ENCODE data around the gene CRK. TPM values are rescaled to one million over a fixed set of nuclear protein-coding genes. Genes with fewer than 3 reads are reported as not detected.

Gene CRK
- total and polyA plus RNA-seq, 2 of the 4 experiments (the other 2 are of a cell fraction), result 57.6 to 100 TPM

DNA sequence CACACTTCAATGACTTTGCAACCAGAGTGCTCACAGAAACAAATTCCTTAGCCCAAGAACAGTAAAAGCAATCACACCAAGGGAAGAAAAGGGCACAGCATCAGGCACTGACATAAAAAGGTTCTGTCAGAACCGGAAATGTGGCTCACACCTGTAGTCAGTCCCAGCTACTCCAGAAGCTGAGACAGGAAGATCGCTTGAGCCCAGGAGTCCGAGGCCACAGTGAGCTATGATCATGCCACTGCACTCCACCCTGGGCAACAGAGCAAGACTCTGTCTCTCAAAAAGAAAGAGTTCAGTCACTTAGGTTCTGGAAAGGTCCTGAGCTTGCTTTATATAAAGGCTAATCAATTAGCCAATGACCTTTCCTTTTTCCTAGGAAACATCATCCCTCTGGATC, 78.7 kb downstream of the CRK start:
- POLR2A ChIA-PET (ENCODE audit: unreplicated experiment), result interaction anchor here (0.6 kb wide), 1 partner anchor 32 kb away, joined by 3 read pairs; no protein-coding TSS in a partner anchor
- BruUV-seq (replicated peaks), result no TSS peak

More for the DNA sequence above, 78.7 kb downstream of the CRK start:
- 0 out of 2 replicates have a peak overlapping the region, but pooled peaks have one; percentile 18 for H2AK5ac ChIP-seq (ENCODE audit: low read depth, low read length)
- 0 out of 2 replicates have a peak overlapping the region, but pooled peaks have one; percentile 24 for H3K23ac ChIP-seq (ENCODE audit: low read depth, low read length)
- no peak overlapping the region for H2BK5ac ChIP-seq (ENCODE audit: low read depth, low read length, poor library complexity, severe bottlenecking)
- CTCF ChIA-PET, result interaction anchor here (2.2 kb wide), 1 partner anchor 12 kb away, joined by 10 read pairs; no protein-coding TSS in a partner anchor
- peaks cover 37% of the 10 kb centered on the region for H3K9me1 ChIP-seq (ENCODE audit: insufficient read depth, low read length)
- no peak overlapping the region for H3K14ac ChIP-seq (replicated peaks; ENCODE audit: low read depth, low read length)
- TF ChIP-seq POLR2A (IDR thresholded peaks at IDR 0.05; ENCODE audit: low read depth, low read length) (no peak), RFX5 (IDR thresholded peaks at IDR 0.05; ENCODE audit: low read depth, low read length) (no peak), FOS (IDR thresholded peaks at IDR 0.05; ENCODE audit: low read depth, low read length) (no peak), NFE2L2 (IDR thresholded peaks at IDR 0.05; ENCODE audit: low read depth, low read length) (no peak)
- TF ChIP-seq, protein P1, sequence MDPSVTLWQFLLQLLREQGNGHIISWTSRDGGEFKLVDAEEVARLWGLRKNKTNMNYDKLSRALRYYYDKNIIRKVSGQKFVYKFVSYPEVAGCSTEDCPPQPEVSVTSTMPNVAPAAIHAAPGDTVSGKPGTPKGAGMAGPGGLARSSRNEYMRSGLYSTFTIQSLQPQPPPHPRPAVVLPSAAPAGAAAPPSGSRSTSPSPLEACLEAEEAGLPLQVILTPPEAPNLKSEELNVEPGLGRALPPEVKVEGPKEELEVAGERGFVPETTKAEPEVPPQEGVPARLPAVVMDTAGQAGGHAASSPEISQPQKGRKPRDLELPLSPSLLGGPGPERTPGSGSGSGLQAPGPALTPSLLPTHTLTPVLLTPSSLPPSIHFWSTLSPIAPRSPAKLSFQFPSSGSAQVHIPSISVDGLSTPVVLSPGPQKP (IDR thresholded peaks at IDR 0.05; ENCODE audit: borderline replicate concordance, low read depth, low read length), result no peak
- no peak overlapping the region for H2AFZ ChIP-seq (replicated peaks; ENCODE audit: low read length, poor library complexity)
- H3K27ac ChIP-seq (ENCODE audit: insufficient read depth, low read length), result peak overlapping the region; percentile 48; the same call in 1 of the 2 replicates
- H3K27me3 ChIP-seq (ENCODE audit: control insufficient read depth, insufficient read depth, low read length), result no peaks in the 10 kb centered on the region
- DNase-seq (no peak), ATAC-seq (ENCODE audit: low read depth) (no peak)
- no peak overlapping the region for H4K91ac ChIP-seq (ENCODE audit: insufficient read depth, low read depth, low read length)
- peaks cover 32% of the 10 kb centered on the region for H3K4me1 ChIP-seq (ENCODE audit: control insufficient read depth, insufficient read depth, low read length)
- no peak overlapping the region for H4K8ac ChIP-seq (ENCODE audit: low read depth in 2 of 2, low read length in 2 of 2)
- H3K36me3 ChIP-seq (ENCODE audit: control insufficient read depth, insufficient read depth, low read length), result peaks cover 13% of the 10 kb centered on the region
- H3K9me3 ChIP-seq (ENCODE audit: control insufficient read depth, insufficient read depth, low read length), result no peaks in the 10 kb centered on the region
- H3K18ac ChIP-seq (ENCODE audit: low read depth, low read length), result no peak overlapping the region
- no peak overlapping the region for H3K9ac ChIP-seq (ENCODE audit: low read depth, low read length)
- intact Hi-C loops (cut with micrococcal nuclease) (no loop called here), in situ Hi-C loops (cut with MboI; ENCODE audit: low sequenced_read_pairs) (no loop called here), dilution Hi-C loops (cut with HindIII; ENCODE audit: low sequenced_read_pairs, unreplicated experiment) (no loop called here)
- no peak overlapping the region for H4K5ac ChIP-seq (ENCODE audit: low read depth, low read length)
- H3K4me2 ChIP-seq (ENCODE audit: low read depth, low read length), result peak overlapping the region; percentile 26; the same call in 1 of the 2 replicates
- H3K4ac ChIP-seq (ENCODE audit: low read depth, low read length), result no peak overlapping the region
- no peak overlapping the region for H3K56ac ChIP-seq (ENCODE audit: extremely low read depth, insufficient read depth, low read length)
- peaks cover 0 to 64% of the 10 kb centered on the region in 2 experiments; a peak in 2 of 4 replicates for H3K79me1 ChIP-seq (ENCODE audit: low read depth in 1 of 2, low read length in 2 of 2)
- no peak overlapping the region for H3K4me3 ChIP-seq (ENCODE audit: insufficient read depth, low read depth, low read length)
- 90% methylated on average over 3 of the region's 3 CpGs; no CpG with 5 or more reads in 1 of the 2 experiments for WGBS, 2 experiments (ENCODE audit: extremely low coverage in 2 of 2, insufficient read length in 1 of 2)
- no peak overlapping the region for H2BK20ac ChIP-seq (ENCODE audit: low read depth, low read length)
- no peak overlapping the region for H2AK9ac ChIP-seq (replicated peaks; ENCODE audit: low read depth, low read length, poor library complexity)
- H4K20me1 ChIP-seq (ENCODE audit: insufficient read depth, low read length), result peaks cover 100% of the 10 kb centered on the region
- no peak overlapping the region for H2BK15ac ChIP-seq (ENCODE audit: low read depth, low read length)
- no peak overlapping the region for H2BK120ac ChIP-seq (ENCODE audit: low read depth, low read length)
